ENCODE measurements around the gene GALNT2.

Gene GALNT2

GRCh38 chr1:230144010-230144614 lies 77.1 kb downstream of the GALNT2 start:
- no peak overlapping the region for H3K27ac ChIP-seq
- no peak for DNase-seq (ENCODE audit: low spot score)
- H3K4me3 ChIP-seq: no peak overlapping the region
- no peak for TF ChIP-seq CTCF (IDR thresholded peaks at IDR 0.05)

GRCh38 chr1:230144758-230145504 lies 77.9 kb downstream of the GALNT2 start:
- no peak for DNase-seq (ENCODE audit: low spot score)
- Histone ChIP-seq H3K27ac (peak overlapping the region; percentile 1 to 50), H3K4me3 (no peak overlapping the region)
- TF ChIP-seq CTCF (IDR thresholded peaks at IDR 0.05): no peak

GRCh38 chr1:230145505-230145899 lies 78.5 kb downstream of the GALNT2 start:
- DNase-seq (ENCODE audit: low spot score): no peak
- peak overlapping the region; percentile 46 to 50 for H3K27ac ChIP-seq
- no peak for TF ChIP-seq CTCF (IDR thresholded peaks at IDR 0.05)
- no peak overlapping the region for H3K4me3 ChIP-seq

- TF ChIP-seq CTCF (IDR thresholded peaks at IDR 0.05): no peak
- DNase-seq (ENCODE audit: low spot score): no peak
- Histone ChIP-seq H3K27ac (peak overlapping the region; percentile 46 to 50), H3K4me3 (no peak overlapping the region)
Measured at GRCh38 chr1:230145953-230146476, 79.0 kb downstream of the GALNT2 start.

- Histone ChIP-seq H3K27ac (peak overlapping the region in 1 of 2 donors; percentile 7), H3K4me3 (no peak overlapping the region)
- no peak for TF ChIP-seq CTCF (IDR thresholded peaks at IDR 0.05)
- no peak for DNase-seq (ENCODE audit: low spot score)
Measured at GRCh38 chr1:230146709-230147108, 79.7 kb downstream of the GALNT2 start.

GRCh38 chr1:230147253-230148125 lies 80.5 kb downstream of the GALNT2 start:
- no peak for DNase-seq (ENCODE audit: low spot score)
- no peak for TF ChIP-seq CTCF (IDR thresholded peaks at IDR 0.05)
- peak overlapping the region in 1 of 2 donors; percentile 7 for H3K27ac ChIP-seq

More at GRCh38 chr1:230147253-230148125, 80.5 kb downstream of the GALNT2 start:
- H3K4me3 ChIP-seq: no peak overlapping the region
